Panc1 (cell line): ENCODE results near the gene SFMBT1.

Experiments used
- POLR2AphosphoS5 ChIP-seq: IDR thresholded peaks from 2 replicates; pipeline ENCODE4 v1.6.1; 2012; ENCODE audit warnings: mild to moderate bottlenecking, low read depth, low read length, moderate library complexity
- TF ChIP-seq, protein P1 (sequence below): fragments of 450-650 bp; IDR thresholded peaks from 2 replicates; pipeline ENCODE4 v1.5.1; 2017; ENCODE audit warnings: mild to moderate bottlenecking

DNA sequence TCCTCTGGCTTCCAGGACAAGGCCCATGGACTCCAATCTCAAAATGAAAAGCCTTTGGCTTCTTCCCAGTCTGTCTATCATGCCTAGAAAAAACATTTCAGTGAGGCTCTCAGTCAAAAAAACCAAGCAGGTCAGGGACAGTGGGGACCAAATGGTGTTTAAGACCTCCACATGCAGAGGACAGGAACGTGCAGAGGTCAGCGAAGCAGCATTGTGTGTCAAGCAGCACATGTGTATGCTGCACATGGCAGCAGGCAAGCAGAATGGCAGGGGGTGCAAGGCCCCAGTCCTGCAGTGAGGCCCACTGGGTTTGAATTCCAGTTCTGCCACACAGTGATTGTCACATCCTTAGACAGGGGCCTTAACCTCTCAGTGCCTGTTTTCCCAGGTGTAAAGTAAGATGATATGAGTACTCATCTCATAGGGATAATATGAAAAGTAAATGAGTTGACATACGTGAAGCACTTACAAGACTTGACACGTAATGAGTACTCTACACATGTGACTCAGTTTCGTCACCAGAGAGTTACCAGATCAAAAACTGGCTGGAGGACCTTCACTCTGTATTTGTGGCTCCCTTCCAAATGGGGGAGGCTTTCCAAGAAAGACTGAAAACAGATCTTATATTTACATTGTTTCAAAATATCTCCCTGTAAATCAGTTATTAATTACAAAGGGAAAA lies 159.7 kb downstream of the SFMBT1 start:
- TF ChIP-seq, protein P1, sequence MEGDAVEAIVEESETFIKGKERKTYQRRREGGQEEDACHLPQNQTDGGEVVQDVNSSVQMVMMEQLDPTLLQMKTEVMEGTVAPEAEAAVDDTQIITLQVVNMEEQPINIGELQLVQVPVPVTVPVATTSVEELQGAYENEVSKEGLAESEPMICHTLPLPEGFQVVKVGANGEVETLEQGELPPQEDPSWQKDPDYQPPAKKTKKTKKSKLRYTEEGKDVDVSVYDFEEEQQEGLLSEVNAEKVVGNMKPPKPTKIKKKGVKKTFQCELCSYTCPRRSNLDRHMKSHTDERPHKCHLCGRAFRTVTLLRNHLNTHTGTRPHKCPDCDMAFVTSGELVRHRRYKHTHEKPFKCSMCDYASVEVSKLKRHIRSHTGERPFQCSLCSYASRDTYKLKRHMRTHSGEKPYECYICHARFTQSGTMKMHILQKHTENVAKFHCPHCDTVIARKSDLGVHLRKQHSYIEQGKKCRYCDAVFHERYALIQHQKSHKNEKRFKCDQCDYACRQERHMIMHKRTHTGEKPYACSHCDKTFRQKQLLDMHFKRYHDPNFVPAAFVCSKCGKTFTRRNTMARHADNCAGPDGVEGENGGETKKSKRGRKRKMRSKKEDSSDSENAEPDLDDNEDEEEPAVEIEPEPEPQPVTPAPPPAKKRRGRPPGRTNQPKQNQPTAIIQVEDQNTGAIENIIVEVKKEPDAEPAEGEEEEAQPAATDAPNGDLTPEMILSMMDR = no peak
- TF ChIP-seq POLR2AphosphoS5 = no peak
